NOMO-1 treated with dmso at 0.1 percent for 144 hours (cell line): ENCODE results near the gene RGR.
"Not testable (repeated sequence)": the region's sequence is repeated elsewhere in the genome, so short reads cannot be mapped to it uniquely, and the experiment has no call there.

Experiments
- DNase-seq: peaks from one replicate; lab custom pipeline; 2025; ENCODE audit not compliant: unreplicated experiment; lab: John Stamatoyannopoulos, UW

Gene RGR

GRCh38 chr10:84256510-84257342, 11.9 kb downstream of the RGR start:
- DNase-seq, result no peak

- DNase-seq, result no peak
These were observed 12.6 kb downstream of the RGR start for GRCh38 chr10:84257343-84258020.

GRCh38 chr10:84258034-84258695, 13.3 kb downstream of the RGR start:
- DNase-seq, result no peak

GRCh38 chr10:84261236-84261915, 16.5 kb downstream of the RGR start:
- no peak for DNase-seq

GRCh38 chr10:84262190-84262956, 17.5 kb downstream of the RGR start:
- no peak for DNase-seq

GRCh38 chr10:84263716-84264115, 18.9 kb downstream of the RGR start:
- no peak for DNase-seq

GRCh38 chr10:84264611-84265141, 19.8 kb downstream of the RGR start:
- peak; percentile 0 for DNase-seq

- no peak for DNase-seq
These were observed 20.6 kb downstream of the RGR start for GRCh38 chr10:84265418-84265817.

GRCh38 chr10:84267503-84268126, 22.8 kb downstream of the RGR start:
- DNase-seq, result no peak

GRCh38 chr10:84269162-84269561, 24.3 kb downstream of the RGR start:
- no peak for DNase-seq

GRCh38 chr10:84269773-84270172, 24.9 kb downstream of the RGR start:
- no peak for DNase-seq

GRCh38 chr10:84270708-84271107, 25.9 kb downstream of the RGR start:
- no peak for DNase-seq

GRCh38 chr10:84279876-84280475, 35.1 kb downstream of the RGR start:
- DNase-seq, result not testable (repeated sequence)

GRCh38 chr10:84286695-84287094, 41.8 kb downstream of the RGR start:
- DNase-seq, result no peak

- DNase-seq, result no peak
These were observed 43.3 kb downstream of the RGR start for GRCh38 chr10:84288151-84288550.

- DNase-seq, result no peak
These were observed 44.8 kb downstream of the RGR start for GRCh38 chr10:84289521-84290200.

- DNase-seq, result no peak
These were observed 45.4 kb downstream of the RGR start for GRCh38 chr10:84290235-84290634.

GRCh38 chr10:84291384-84291783, 46.5 kb downstream of the RGR start:
- peak; percentile 2 for DNase-seq

- DNase-seq, result no peak
These were observed 47.6 kb downstream of the RGR start for GRCh38 chr10:84292502-84292901.
